Right atrium auricular region (tissue), 2 donors: ENCODE data around the gene RHBG. TPM values are rescaled to one million over a fixed set of nuclear protein-coding genes. Genes with fewer than 3 reads are reported as not detected.

Experiments
- DNase-seq: peaks from one replicate; pipeline ENCODE4 v3.0.0-alpha.2; 2019; ENCODE audit warnings: low spot score
- H3K27ac ChIP-seq, 2 donors: fragments of 200-600 bp; sonication (generic); 1 replicate in 1 of 2; 2 replicates in 1 of 2; pipeline ENCODE4 v1.5.1; 2016 to 2019
- H3K27me3 ChIP-seq, 2 donors: fragments of 200-600 bp; sonication (generic); one replicate each; pipeline versions ENCODE4 v1.5.1 to v1.6.0; 2017 to 2019
- H3K36me3 ChIP-seq: fragments of 200-600 bp; sonication (generic); one replicate; pipeline ENCODE4 v1.5.1; 2016
- H3K4me1 ChIP-seq, 2 donors: fragments of 200-600 bp; sonication (generic); one replicate each; pipeline versions ENCODE4 v1.5.1 to v1.6.0; 2017 to 2019
- H3K4me3 ChIP-seq, 2 donors: fragments of 200-600 bp; sonication (generic); 1 replicate in 1 of 2; 2 replicates in 1 of 2; pipeline ENCODE4 v1.5.1; 2017 to 2019; ENCODE audit warnings: mild to moderate bottlenecking in 1 of 2, moderate library complexity in 1 of 2
- H3K9me3 ChIP-seq, 2 donors: fragments of 200-600 bp; sonication (generic); one replicate each; pipeline ENCODE4 v1.5.1; 2019
- total RNA-seq, 2 donors: library from RNA; depleted of rRNA; stranded (reverse); fragments of >200 nt; gene quantifications; one replicate each; pipeline ENCODE4 v1.1.0, GENCODE V29; 2016
- TF ChIP-seq, protein P1 (sequence below), 2 donors: fragments of 200-600 bp; sonication (generic); IDR thresholded peaks; one replicate each; pipeline ENCODE4 v1.5.1; 2019; ENCODE audit warnings: antibody characterized with exemption in 2 of 2

The RHBG gene
- total RNA-seq, 2 donors from 2014 or later, result not detected

DNA sequence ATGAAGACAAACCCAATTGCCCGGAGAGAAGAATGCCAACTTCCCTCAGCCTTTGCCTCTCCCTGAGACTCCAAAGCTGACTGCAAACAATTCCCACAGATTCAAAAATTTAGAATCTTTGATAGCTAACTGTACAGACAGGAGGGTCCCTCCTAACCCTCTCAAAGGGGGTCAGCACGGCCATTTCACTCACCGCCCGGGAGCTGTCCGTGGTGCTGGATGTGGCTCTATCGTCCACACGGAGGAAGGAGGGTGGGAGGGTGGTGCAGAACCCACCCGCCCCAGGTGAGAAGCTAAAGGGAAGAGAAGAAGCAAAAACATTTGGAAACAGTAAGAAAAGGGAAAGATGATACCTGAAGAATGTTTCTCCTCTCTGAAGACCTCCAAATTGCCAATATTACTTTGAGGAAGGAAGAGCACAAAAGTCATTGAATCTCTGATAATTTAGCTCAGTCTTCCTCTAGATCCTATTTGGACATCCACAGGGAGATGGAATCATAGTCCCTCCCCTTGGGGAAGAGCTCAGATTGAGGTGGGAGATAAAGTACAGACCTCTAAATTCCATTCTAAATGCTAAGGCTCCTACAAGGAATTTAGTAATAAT lies 45.6 kb downstream of the RHBG start:
- peaks cover 2 to 6% of the 10 kb centered on the region in 2 donors for H3K27me3 ChIP-seq
- no peak for DNase-seq
- no peaks in the 10 kb centered on the region for H3K4me1 ChIP-seq
- H3K4me3 ChIP-seq, result no peak overlapping the region
- TF ChIP-seq, protein P1, sequence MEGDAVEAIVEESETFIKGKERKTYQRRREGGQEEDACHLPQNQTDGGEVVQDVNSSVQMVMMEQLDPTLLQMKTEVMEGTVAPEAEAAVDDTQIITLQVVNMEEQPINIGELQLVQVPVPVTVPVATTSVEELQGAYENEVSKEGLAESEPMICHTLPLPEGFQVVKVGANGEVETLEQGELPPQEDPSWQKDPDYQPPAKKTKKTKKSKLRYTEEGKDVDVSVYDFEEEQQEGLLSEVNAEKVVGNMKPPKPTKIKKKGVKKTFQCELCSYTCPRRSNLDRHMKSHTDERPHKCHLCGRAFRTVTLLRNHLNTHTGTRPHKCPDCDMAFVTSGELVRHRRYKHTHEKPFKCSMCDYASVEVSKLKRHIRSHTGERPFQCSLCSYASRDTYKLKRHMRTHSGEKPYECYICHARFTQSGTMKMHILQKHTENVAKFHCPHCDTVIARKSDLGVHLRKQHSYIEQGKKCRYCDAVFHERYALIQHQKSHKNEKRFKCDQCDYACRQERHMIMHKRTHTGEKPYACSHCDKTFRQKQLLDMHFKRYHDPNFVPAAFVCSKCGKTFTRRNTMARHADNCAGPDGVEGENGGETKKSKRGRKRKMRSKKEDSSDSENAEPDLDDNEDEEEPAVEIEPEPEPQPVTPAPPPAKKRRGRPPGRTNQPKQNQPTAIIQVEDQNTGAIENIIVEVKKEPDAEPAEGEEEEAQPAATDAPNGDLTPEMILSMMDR (IDR thresholded peaks at IDR 0.05), result no peak
- H3K36me3 ChIP-seq, result no peaks in the 10 kb centered on the region
- H3K9me3 ChIP-seq, result no peaks in the 10 kb centered on the region
- H3K27ac ChIP-seq, result no peak overlapping the region

DNA sequence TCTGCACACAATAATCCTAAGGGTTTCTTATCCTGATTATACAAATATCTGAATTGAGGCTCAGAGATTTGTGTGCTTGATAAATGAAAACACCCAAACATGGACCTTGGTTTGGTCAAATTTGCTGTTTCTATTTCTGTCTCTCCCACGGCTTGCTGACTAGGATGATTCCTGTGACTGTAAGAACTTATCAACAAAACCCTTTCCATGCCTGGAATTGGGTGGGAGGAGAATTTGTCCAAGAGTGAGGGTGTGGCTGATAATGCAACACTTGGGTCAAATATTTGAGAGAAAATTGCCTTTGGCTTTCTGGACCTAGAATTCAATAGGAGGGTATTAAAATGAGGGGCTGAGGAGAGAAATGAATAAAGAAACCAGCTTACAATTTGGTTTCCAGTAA lies 48.0 kb downstream of the RHBG start:
- Histone ChIP-seq H3K4me3 (no peak overlapping the region), H3K27ac (no peak overlapping the region), H3K9me3 (no peaks in the 10 kb centered on the region), H3K27me3 (peaks cover 25 to 28% of the 10 kb centered on the region in 2 donors), H3K4me1 (peaks cover 0 to 24% of the 10 kb centered on the region in 2 donors), H3K36me3 (no peaks in the 10 kb centered on the region)
- TF ChIP-seq, protein P1 (IDR thresholded peaks at IDR 0.05), result no peak
- DNase-seq, result no peak

DNA sequence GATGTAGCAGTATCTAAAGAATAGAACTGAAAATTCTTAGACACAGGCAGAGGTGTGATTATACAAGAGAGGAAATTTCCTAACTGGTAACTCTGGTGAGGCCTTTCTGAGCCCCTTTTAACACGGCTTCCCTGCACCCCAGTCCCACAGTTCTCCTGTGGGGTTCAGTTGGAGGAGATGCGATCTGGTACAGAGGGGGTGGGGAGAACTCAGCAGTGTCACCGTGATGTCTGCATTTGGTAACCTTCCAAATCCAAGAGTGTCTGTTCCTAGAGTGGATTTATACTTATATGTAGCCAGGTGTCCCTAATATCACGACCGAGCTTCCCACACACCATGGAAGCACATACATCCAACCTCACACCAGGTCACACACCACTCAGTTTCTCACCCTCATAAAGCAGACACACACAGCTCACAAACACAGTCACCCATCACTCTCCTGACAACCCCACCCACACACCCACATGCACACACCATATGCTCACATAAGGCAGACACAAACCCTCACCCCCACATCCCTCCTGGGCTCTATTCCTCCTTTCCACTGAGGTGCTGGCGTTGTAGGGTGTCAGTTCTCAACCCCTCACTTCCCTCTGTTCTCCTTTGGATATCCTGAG lies 48.5 kb downstream of the RHBG start:
- no peaks in the 10 kb centered on the region for H3K9me3 ChIP-seq
- DNase-seq, result no peak
- TF ChIP-seq, protein P1 (IDR thresholded peaks at IDR 0.05), result no peak
- H3K4me3 ChIP-seq, result no peak overlapping the region
- H3K36me3 ChIP-seq, result no peaks in the 10 kb centered on the region
- peaks cover 0 to 25% of the 10 kb centered on the region in 2 donors for H3K4me1 ChIP-seq
- no peak overlapping the region for H3K27ac ChIP-seq
- H3K27me3 ChIP-seq, result peaks cover 25 to 32% of the 10 kb centered on the region in 2 donors

DNA sequence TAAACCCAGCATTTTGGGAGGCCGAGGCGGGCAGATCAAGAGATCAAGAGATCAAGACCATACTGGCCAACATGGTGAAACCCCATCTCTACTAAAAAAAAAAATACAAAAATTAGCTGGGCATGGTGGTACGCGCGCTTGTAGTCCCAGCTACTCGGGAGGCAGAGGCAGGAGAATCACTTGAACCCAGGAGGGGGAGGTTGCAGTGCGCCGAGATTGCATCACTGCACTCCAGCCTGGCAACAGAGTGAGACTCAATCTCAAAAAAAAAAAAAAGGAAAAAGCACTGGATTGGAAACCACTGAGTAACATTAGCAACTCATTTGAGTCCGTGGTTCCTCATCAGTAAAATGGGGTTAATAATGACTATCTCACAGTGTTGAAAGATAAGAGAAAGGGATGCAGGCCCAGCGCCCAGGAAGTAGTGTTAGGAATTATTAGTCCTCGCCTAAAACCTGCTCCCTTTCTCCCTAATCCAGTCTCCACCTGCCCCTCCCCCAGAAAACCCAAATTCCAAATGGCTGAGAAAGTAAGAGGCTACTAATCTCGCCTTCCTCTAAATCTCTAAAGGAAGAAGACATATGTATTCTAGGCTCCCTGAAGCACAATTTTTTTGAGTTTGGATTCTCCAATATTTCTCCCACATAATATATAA lies 49.5 kb downstream of the RHBG start:
- peaks cover 25 to 32% of the 10 kb centered on the region in 2 donors for H3K27me3 ChIP-seq
- no peak for DNase-seq

DNA sequence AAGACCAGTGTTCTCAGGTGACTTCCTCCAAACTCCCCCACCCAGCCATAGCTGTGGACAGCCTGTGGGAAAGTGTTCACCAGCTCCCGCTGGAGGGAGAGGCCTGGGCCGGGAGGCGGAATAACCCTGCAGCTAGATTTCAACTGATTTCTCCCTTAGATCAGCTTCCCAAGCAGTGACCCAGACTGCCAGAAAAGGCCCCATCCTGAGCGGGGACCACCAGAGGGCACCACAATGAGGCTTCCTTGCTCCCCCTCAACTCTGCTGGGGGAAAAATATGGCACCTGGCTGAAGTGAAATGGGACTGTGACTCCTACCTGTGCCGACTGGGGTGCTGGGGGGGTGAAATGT lies 50.8 kb downstream of the RHBG start:
- Histone ChIP-seq H3K36me3 (no peaks in the 10 kb centered on the region), H3K27ac (no peak overlapping the region), H3K4me3 (no peak overlapping the region), H3K4me1 (peaks cover 0 to 25% of the 10 kb centered on the region in 2 donors), H3K9me3 (no peaks in the 10 kb centered on the region), H3K27me3 (peaks cover 25 to 32% of the 10 kb centered on the region in 2 donors)
- no peak for DNase-seq
- TF ChIP-seq, protein P1 (IDR thresholded peaks at IDR 0.05), result no peak

More for the DNA sequence above, 49.5 kb downstream of the RHBG start:
- H3K9me3 ChIP-seq, result no peaks in the 10 kb centered on the region
- no peak overlapping the region for H3K4me3 ChIP-seq
- H3K36me3 ChIP-seq, result no peaks in the 10 kb centered on the region
- H3K27ac ChIP-seq, result no peak overlapping the region
- TF ChIP-seq, protein P1 (IDR thresholded peaks at IDR 0.05), result no peak
- peaks cover 0 to 25% of the 10 kb centered on the region in 2 donors for H3K4me1 ChIP-seq
